Stimulated activated CD4-positive, alpha-beta T cell treated with anti-CD3 and anti-CD28 coated beads, Interleukin-4, amount 100 ng/mL, for 4 hours (primary cell): Measurements from ENCODE around the gene ORC3.
"Not testable (repeated sequence)": the region's sequence is repeated elsewhere in the genome, so short reads cannot be mapped to it uniquely, and the experiment has no call there.

ENCODE experiments used
- DNase-seq, 2 experiments: peaks; one replicate each; pipeline ENCODE4 v3.0.0-alpha.2; 2020

The ORC3 gene

GRCh38 chr6:87663434-87663833 lies 73.5 kb downstream of the ORC3 start:
- no peak for DNase-seq

- no peak for DNase-seq
Measured at GRCh38 chr6:87664921-87665485, 75.1 kb downstream of the ORC3 start.

- DNase-seq, result no peak
Measured at GRCh38 chr6:87667032-87667431, 77.1 kb downstream of the ORC3 start.

DNA sequence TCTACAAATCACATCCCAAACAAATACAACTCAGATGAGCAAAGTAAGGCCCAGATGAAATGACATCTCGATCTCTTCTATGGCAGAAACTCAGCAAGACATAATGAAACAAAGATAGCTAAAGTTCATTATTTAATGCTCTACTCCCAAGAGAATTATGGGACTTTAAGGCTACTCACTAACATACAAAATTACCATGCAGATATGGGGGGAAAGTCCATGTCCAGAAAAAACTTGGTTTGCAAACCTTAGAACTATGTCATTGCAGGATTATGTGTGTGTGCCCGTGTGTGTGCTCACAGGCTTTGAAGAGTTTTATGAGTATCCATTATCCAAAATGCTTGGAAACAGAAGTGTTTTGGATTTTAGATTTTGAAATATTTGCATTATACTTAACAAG lies 78.1 kb downstream of the ORC3 start:
- DNase-seq, result no peak

GRCh38 chr6:87669051-87669450 lies 79.1 kb downstream of the ORC3 start:
- DNase-seq, result no peak

- DNase-seq, result no peak
Measured at GRCh38 chr6:87670707-87671106, 80.8 kb downstream of the ORC3 start.

DNA sequence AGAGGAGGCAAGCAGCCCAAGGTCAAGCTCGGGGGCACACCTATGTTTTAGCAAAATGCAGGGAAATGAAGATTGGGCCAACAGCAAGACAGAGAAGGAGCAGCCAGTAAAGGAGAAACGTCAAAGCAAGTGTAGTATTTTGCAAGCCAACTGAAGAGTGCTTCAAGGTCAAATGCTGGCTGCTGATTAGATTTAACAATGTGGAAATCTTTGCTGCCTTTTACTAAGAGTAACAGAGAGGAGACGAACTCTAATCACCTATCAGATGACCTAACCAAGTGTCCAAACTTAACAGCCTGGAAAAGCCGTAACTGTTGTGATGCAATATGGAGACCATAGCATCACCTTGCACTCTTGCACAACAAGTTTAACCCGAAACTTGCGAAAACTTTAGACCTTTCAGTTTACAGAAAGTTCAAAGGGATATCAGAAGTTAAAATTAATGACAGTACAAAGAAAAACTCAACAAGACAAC lies 81.7 kb downstream of the ORC3 start:
- no peak for DNase-seq

DNA sequence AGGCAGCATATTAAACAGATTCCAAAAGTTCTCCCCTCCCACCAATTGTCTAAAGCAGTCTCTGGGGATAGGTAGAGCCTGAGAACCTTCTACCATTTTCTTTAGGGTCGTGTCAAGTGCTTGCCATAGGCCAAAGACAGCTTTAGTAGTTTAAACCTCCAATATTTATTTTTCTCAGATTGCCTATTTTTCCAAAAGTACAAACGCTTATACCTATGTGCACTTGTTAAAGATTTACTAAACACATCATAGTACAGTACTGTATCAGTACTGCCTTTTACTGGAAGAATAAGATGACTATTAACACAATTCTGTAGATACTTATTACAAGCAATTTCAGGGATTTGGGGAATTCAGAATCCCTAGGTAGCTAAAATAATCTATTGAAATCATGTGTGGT lies 82.7 kb downstream of the ORC3 start:
- DNase-seq, result no peak

- DNase-seq, result no peak
Measured at GRCh38 chr6:87673237-87673636, 83.3 kb downstream of the ORC3 start.

DNA sequence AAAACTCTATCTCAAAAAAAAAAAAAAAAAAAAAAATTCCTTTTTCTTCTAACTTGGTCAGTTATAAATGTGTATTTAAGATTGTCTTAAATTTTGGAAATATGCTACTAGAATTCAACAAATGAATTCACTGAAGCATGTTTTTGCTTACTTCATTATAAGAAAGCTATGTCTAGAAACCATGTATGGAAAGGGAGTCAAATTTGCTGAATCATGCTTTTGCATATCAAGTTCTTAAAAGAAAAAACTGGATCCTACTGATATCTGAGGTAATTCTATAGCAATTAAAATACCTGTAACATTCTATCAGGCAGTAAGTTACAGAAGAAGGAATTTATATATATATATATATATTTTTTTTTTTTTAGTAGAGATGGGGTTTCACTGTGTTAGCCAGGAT lies 84.4 kb downstream of the ORC3 start:
- no peak for DNase-seq

- DNase-seq, result no peak
Measured at GRCh38 chr6:87675004-87675681, 85.2 kb downstream of the ORC3 start.

GRCh38 chr6:87682310-87682709 lies 92.4 kb downstream of the ORC3 start:
- DNase-seq, result no peak

DNA sequence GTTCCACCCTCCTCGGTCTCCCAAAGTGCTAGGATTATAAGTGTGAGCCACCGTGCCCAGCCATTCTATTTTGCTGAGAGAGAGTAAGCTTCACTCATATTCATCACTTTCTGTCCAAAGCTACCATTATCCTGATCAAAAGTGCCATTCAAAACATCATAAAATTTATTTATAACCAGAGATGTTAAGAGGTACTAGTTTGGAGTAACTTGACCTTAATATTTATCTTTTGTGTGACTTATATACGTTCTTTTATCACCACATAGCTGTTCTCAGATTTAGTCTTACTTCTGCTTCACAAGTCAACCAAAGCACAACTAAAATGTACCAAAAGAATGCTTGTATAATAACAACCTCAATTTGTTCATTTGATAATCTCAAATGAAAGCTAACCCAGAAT lies 94.0 kb downstream of the ORC3 start:
- no peak for DNase-seq

GRCh38 chr6:87684895-87685654 lies 95.1 kb downstream of the ORC3 start:
- DNase-seq, result no peak

DNA sequence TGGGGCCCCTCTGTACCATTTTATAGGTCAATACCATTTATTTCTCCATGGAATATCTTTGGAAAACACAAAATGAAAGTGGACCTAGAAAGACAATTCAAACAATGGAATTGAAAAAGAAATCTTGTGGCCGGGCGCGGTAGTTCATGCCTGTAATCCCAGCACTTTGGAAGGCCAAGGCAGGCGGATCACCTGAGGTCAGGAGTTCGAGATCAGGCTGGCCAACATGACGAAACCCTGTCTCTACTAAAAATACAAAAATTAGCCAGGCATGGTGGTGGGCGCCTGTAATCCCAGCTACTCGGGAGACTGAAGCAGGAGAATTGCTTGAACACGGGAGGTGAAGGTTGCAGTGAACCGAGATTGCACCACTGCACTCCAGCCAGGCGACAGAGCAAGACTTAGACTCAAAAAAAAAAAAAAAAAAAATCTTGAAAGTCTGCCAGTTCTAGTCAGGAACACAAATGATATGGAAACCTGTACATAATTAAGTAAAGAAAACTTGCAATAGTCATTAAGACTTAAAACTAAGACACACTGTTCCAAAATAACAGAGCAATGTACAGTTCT lies 96.8 kb downstream of the ORC3 start:
- DNase-seq, result not testable (repeated sequence)

DNA sequence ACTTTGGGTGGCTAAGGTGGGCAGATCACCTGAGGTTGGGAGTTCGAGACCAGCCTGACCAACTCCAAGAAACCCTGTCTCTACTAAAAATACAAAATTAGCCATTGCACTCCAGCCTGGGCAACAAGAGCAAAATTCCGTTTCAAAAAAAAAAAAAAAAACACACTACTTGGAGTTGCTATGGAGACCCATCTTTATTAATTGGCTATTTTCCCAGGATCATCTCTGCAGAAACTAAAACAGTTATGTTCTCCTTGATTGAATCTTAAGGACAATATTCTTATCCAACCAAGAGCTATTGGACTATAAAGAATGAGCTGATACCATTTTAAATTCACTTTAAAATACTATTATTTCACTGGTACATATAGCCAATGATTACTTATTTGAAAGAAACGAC lies 97.4 kb downstream of the ORC3 start:
- no peak for DNase-seq

DNA sequence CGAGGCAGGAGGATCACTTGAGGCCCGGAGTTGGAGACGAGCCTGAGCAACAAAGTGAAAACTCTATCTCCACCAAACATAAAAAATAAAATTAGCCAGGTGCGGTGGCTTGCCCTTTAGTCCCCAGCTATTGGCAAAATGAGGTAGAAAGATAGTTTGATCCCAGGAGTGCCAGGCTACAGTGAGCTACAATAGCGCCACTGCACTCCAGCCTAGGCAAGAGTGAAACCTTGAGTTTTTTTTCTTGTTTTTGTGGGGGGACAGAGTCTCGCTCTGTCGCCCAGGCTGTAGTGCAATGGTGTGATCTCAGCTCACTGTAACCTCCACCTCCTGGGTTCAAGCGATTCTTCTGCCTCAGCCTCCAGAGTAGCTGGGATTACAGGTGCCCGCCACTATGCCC lies 98.0 kb downstream of the ORC3 start:
- DNase-seq, result not testable (repeated sequence)

DNA sequence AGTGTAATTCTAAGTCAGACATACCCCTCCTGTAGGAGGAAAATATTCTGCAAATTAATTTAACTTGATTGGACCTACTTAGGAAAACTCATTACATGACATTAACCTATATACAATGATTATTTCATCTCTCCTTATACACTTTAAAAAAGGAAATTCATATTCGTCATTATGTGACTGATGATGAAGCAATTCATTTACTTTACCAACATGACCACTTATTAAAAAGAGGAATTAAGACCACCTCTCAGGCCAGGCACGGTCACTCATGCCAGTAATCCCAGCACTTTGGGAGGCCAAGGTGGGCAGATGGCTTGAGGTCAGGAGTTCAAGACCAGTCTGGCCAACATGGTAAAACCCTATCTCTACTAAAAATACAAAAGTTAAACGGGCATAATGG lies 100.5 kb downstream of the ORC3 start:
- DNase-seq, result no peak

GRCh38 chr6:87692086-87692485 lies 102.2 kb downstream of the ORC3 start:
- DNase-seq, result no peak

DNA sequence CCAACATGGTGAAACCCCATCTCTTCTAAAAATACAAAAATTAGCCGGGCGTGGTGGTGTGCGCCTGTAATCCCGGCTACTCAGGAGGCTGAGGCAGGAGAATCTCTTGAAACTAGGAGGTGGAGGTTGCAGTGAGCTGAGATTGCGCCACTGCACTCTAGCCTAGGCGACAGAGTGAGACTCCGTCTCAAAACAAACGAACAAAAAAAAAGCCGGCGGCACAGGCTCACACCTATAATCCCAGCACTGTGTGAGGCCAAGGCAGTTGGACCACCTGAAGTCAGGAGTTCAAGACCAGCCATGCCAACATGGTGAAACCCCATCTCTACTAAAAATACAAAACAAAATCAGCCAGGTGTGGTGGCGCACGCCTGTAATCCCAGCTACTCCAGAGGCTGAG lies 106.9 kb downstream of the ORC3 start:
- DNase-seq, result not testable (repeated sequence)

DNA sequence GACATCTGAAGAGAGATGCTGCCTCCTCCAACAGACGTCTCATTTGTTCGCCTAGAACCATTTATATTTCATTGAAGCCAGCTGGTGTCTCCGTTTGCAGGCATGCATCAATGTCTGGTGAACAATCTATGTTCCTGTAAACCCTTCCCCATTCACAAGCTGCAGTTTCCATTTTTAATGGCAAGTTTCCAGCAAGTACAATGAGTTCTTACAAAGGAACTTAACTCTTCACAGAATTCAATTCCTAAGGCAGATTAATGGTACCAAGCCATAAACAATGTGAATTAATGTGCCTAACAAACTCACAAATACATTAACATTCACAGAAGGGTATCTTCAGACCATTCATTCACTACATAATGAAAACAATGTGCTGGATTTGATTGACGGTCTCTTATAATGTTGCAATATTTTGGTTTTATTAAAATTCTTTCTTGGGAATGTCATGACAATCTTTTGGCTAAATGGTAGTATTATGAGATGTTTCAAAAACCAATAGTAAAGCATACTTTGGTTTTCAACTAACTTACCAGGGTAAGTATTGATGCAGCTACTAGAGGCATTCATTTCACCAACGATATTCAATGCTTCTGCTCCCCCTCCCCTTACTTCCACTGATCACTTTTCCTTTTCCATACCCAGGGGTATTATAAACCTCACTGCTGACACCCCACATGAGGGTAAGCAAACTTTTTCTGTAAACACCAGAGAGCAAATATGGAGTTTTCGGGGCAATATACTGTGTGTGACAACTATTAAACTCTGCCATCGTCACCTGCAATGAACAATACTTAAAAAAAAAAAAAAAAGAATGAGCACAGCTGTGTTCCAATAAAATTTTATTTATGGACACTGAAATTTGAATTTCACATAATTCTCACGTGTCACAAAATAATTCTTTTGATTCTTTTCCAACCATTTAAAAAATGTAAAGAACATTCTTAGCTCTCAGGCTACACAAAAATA lies 107.9 kb downstream of the ORC3 start:
- DNase-seq, result no peak

- no peak for DNase-seq
Measured at GRCh38 chr6:87698547-87699006, 108.6 kb downstream of the ORC3 start.

DNA sequence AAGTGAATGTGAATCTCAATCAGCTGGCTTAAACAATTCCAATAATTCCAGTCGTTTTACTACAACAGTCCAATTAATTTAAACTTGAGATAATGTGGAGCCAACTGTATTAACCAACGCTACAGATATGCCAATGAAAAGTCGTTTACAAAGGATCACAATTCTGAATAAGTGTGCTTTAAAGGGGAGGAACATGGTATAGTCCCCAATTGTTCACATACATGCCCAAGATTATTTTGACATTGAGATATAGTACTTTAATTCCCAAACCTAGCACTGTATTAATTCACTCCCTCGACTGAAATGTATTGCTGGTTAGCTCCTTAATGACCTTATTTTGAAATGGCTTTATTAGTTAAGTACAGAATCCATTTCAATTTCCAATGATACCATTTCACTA lies 109.6 kb downstream of the ORC3 start:
- no peak for DNase-seq
